Ovary (tissue), 9 donors: ENCODE measurements around the gene XRCC5. TPM values are rescaled to one million over a fixed set of nuclear protein-coding genes. Genes with fewer than 3 reads are reported as not detected.
"Not testable (repeated sequence)": the region's sequence is repeated elsewhere in the genome, so short reads cannot be mapped to it uniquely, and the experiment has no call there.

Experiments used
- DNase-seq, 5 donors: peaks; one replicate each; pipeline ENCODE4 v3.0.0-alpha.2; 2019 to 2020
- H3K27ac ChIP-seq, 2 donors: fragments of 200-600 bp; one replicate each; pipeline versions ENCODE4 v1.5.1 to v1.8.0; 2019 to 2022
- H3K27me3 ChIP-seq: fragments of 200-600 bp; one replicate; pipeline ENCODE4 v1.8.0; 2022
- H3K36me3 ChIP-seq: fragments of 200-600 bp; sonication (generic); one replicate; pipeline ENCODE4 v1.5.1; 2019
- H3K4me1 ChIP-seq: one replicate; pipeline ENCODE4 v1.8.1; 2013; ENCODE audit warnings: mild to moderate bottlenecking, moderate library complexity; ENCODE audit not compliant: insufficient read depth
- H3K4me3 ChIP-seq: fragments of 200-600 bp; sonication (generic); one replicate; pipeline ENCODE4 v1.5.1; 2017
- H3K9me3 ChIP-seq, 2 donors: fragments of 200-600 bp in 1 of 2; sonication (generic) in 1 of 2; one replicate each; pipeline versions ENCODE4 v1.5.1 to v1.8.1; 2013 to 2019; ENCODE audit warnings: mild to moderate bottlenecking in 1 of 2, moderate library complexity in 1 of 2
- CTCF ChIP-seq, 3 donors: fragments of 450-650 bp in 2 of 3; fragments of 200-600 bp in 1 of 3; IDR thresholded peaks; one replicate each; pipeline versions ENCODE4 v1.5.1 to v1.8.0; 2016 to 2022; ENCODE audit warnings: antibody characterized with exemption in 3 of 3, mild to moderate bottlenecking in 1 of 3
- EP300 ChIP-seq: sonication (generic); formaldehyde crosslinking; IDR thresholded peaks from one replicate; pipeline ENCODE4 v1.6.1; 2017; ENCODE audit warnings: antibody characterized with exemption
- POLR2A ChIP-seq: fragments of 450-650 bp; IDR thresholded peaks from one replicate; pipeline ENCODE4 v1.6.1; 2017; ENCODE audit warnings: antibody characterized with exemption, mild to moderate bottlenecking, moderate library complexity
- WGBS, 3 donors: extraction: QIAGEN DNeasy Blood & Tissue Kit in 1 of 3; methylation state at CpG; one replicate each; pipeline versions ENCODE4 v1.1.5 to v1.1.7; 2013 to 2017; 5-methylcytosine and 5-hydroxymethylcytosine counted together
- intact Hi-C, 4 donors: fragments of 100-400 bp; cut with DNase I; formaldehyde crosslinking; loops; one replicate each; pipeline versions ENCODE4 v1.11.0 to v1.15.1; 2022 to 2023
- polyA plus RNA-seq, 2 donors: library from polyadenylated mRNA; stranded (reverse); fragments of 200-250 nt in 1 of 2; fragments of 350-450 nt in 1 of 2; fragmentation: Illumina TruSeq in 1 of 2; extraction: RNeasy Lipid Tissue Mini Kit (QIAGEN cat#74804) in 1 of 2; gene quantifications; one replicate each; pipeline ENCODE4 v1.2.3, GENCODE V29; 2013 to 2014
- total RNA-seq, 7 donors: library from RNA; depleted of rRNA in 2 of 7; stranded (reverse); fragments of >200 nt in 2 of 7; fragmentation: NEBNext Ultra II Directional in 3 of 7; extraction: Animal tissue kit (Norgen Biotek cat#: 25700) in 3 of 7; gene quantifications; one replicate each; pipeline versions ENCODE4 v1.1.0 to v1.2.4, GENCODE V29; 2016 to 2023
- donor health status: DM: no; HTN: no; CAD: no; lungs with moderate emphysema.
- donor health status: DM: no; HTN: no; CAD: no.
- donor health status: Bipolar disorder and iron deficiency.
- donor health status: DM: yes; HTN: yes; CAD: no.
- donor health status: DM: no; HTN: no; CAD: no.
- donor health status: DM: yes; HTN: yes; CAD: no.

XRCC5 gene
- total and polyA plus RNA-seq, 9 donors = 109 to 223 (median 206) TPM

- WGBS, 3 donors = 88 to 98% (median 96%) methylated on average over 2 of the region's 2 CpGs
- Histone ChIP-seq H3K4me3 (no peak overlapping the region), H3K4me1 (no peaks in the 10 kb centered on the region), H3K36me3 (no peaks in the 10 kb centered on the region), H3K27ac (no peak overlapping the region), H3K9me3 (no peaks in the 10 kb centered on the region), H3K27me3 (no peaks in the 10 kb centered on the region)
- DNase-seq = no peak
- TF ChIP-seq EP300 (no peak), CTCF (IDR thresholded peaks at IDR 0.05) (no peak), POLR2A (no peak)
- intact Hi-C loops = no loop called here
Measured at GRCh38 chr2:216206041-216206703, 97.0 kb downstream of the XRCC5 start.

GRCh38 chr2:216206821-216207220 is 97.7 kb downstream of the XRCC5 start:
- intact Hi-C loops = no loop called here
- Histone ChIP-seq H3K27me3 (no peaks in the 10 kb centered on the region), H3K4me1 (no peaks in the 10 kb centered on the region), H3K9me3 (no peaks in the 10 kb centered on the region), H3K4me3 (no peak overlapping the region), H3K36me3 (no peaks in the 10 kb centered on the region), H3K27ac (no peak overlapping the region)
- no peak for DNase-seq
- TF ChIP-seq CTCF (IDR thresholded peaks at IDR 0.05) (no peak), POLR2A (no peak), EP300 (no peak)
- WGBS, 3 donors = 92 to 97% (median 96%) methylated on average over 5 of the region's 5 CpGs

DNA sequence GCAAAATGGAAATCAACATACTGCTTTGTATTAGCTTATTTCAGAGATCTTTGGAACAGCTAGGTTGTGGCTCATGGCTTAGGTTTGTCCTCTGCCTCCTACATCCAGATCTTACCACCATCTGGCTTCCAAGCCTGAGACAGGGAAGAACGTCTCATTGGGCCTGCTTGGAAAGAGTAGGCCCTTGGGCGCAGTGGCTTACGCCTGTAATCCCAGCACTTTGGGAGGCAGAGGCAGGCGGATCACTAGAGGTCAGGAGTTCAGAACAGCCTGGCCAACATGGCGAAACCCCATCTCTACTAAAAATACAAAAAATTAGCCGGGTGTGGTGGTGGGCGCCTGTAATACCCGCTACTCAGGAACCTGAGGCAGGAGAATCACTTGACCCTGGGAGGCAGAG is 99.5 kb downstream of the XRCC5 start:
- H3K4me1 ChIP-seq, intact Hi-C loops, H3K27me3 ChIP-seq, H3K4me3 ChIP-seq, H3K9me3 ChIP-seq, H3K27ac ChIP-seq, DNase-seq, H3K36me3 ChIP-seq: not testable (repeated sequence)
- WGBS, 3 donors = 97 to 98% (median 98%) methylated on average over 8 of the region's 8 CpGs

DNA sequence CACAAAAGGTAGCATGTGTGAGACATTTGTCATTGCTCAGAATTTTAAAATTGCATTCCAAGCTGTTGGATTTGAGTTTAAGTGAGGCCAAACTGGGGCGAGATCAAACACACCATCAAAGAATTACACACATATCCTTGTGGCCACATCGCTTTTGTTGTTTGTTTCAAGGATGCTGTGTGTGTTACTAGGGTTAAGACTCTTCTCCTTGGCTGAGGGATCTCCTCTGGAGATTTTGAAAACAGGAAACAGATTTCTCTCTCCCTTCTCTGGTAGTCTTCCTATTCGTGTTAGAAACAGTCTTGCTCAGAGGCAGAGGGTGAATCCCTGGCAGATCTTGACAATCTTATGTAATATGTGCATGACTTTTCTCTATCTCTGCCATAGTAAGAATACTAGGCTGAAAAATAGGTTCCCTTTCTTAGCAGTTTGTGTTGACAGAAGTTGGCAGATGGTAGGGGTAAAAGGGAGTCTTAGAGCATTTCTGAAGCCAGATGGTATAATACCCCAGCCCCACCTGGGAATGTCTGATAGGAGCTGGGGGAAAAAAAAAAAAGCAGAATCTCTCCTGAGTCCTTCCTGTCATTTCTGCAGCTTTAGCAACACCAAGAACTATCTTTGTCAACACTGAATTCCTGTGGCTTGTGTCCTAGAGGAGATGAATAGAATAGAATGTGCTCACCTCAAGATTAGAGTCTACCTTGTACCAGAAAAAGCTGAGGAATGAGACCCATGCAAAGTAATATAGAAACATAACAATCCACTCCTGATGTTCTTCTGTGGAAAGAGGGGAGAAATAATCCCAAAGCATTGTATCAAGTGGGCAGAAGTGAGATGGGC is 101.8 kb downstream of the XRCC5 start:
- TF ChIP-seq POLR2A = no peak
- TF ChIP-seq EP300 = no peak
- no peak for TF ChIP-seq CTCF (IDR thresholded peaks at IDR 0.05)
- intact Hi-C loops = no loop called here

More for the DNA sequence above, 101.8 kb downstream of the XRCC5 start:
- Histone ChIP-seq H3K27ac (no peak overlapping the region), H3K4me3 (no peak overlapping the region), H3K27me3 (no peaks in the 10 kb centered on the region), H3K4me1 (peaks cover 1% of the 10 kb centered on the region), H3K36me3 (no peaks in the 10 kb centered on the region), H3K9me3 (no peaks in the 10 kb centered on the region)
- DNase-seq = no peak
- WGBS, 3 donors = 31 to 37% (median 34%) methylated on average over 3 of the region's 3 CpGs
